Fibroblast of skin of scalp (primary cell): ENCODE measurements around the gene OR10R2. TPM values are rescaled to one million over a fixed set of nuclear protein-coding genes. Genes with fewer than 3 reads are reported as not detected.
A peak's percentile ranks its signal among the peaks of the same experiment; 100 is the strongest.
"Not testable (repeated sequence)": the region's sequence is repeated elsewhere in the genome, so short reads cannot be mapped to it uniquely, and the experiment has no call there.

ENCODE experiments used
- DNase-seq: peaks from one replicate; pipeline ENCODE4 v3.0.0-alpha.2; 2013
- polyA plus RNA-seq, 2 experiments: library from polyadenylated mRNA; unstranded; fragments of 120-200 nt; gene quantifications; one replicate each; pipeline ENCODE4 v1.2.1, GENCODE V29; 2013; ENCODE audit not compliant: insufficient read length in 2 of 2

Gene OR10R2, protein sequence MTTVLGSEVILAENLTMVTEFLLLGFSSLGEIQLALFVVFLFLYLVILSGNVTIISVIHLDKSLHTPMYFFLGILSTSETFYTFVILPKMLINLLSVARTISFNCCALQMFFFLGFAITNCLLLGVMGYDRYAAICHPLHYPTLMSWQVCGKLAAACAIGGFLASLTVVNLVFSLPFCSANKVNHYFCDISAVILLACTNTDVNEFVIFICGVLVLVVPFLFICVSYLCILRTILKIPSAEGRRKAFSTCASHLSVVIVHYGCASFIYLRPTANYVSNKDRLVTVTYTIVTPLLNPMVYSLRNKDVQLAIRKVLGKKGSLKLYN
- not detected for polyA plus RNA-seq (2013, experiment 1 of 2; ENCODE audit: insufficient read length)
- polyA plus RNA-seq (2013, experiment 2 of 2; ENCODE audit: insufficient read length), result not detected

- DNase-seq, result no peak
Measured at GRCh38 chr1:158471920-158472319, at the start of gene OR10R2. Gene OR10R2 (plus strand): TSS chr1:158472220. CDS start chr1:158472326, 106 bp downstream.

GRCh38 chr1:158425027-158425426, 47.0 kb upstream of the OR10R2 start:
- DNase-seq, result no peak

GRCh38 chr1:158426137-158426536, 45.9 kb upstream of the OR10R2 start, which contains the start of gene OR10K2:
Gene OR10K2 (minus strand): TSS chr1:158426237. CDS start chr1:158420866, 5,371 bp downstream.
- no peak for DNase-seq

DNA sequence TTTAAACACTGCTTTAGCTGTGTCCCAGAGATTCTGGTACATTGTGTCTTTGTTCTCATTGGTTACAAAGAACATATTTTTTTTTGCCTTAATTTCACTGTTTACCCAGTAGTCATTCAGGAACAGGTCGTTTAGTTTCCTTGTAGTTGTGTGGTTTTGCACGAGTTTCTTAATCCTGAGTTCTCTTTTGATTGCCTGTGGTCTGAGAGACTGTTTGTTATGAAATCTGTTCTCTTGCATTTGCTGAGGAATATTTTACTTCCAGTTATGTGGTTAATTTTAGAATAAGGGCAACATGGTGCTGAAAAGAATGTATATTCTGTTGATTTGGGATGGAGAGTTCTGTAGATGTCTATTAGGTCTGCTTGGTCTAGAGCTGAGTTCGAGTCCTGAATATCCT, 41.9 kb upstream of the OR10R2 start:
- DNase-seq, result not testable (repeated sequence)

DNA sequence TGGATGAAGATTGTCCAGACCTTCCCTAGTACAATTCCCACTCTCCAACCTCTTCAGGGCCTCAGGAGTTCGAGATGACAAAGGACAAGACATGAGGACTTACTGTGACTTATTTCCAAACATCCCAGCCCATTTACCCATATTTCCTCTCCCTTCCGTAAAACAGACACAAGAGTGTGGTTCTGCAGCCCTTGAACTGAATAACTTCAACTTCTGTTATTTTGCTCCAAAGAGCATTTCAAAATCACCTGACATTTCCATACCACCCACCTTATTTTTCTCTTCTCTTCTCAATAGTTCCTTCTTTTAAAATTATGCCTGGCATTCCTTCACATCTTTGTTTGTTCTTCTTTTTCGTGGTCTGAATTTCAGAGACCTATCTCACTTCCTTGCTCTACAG, 37.3 kb upstream of the OR10R2 start:
- no peak for DNase-seq

- no peak for DNase-seq
Measured at GRCh38 chr1:158445376-158445775, 26.6 kb upstream of the OR10R2 start.

GRCh38 chr1:158454537-158454936, 17.5 kb upstream of the OR10R2 start:
- no peak for DNase-seq

DNA sequence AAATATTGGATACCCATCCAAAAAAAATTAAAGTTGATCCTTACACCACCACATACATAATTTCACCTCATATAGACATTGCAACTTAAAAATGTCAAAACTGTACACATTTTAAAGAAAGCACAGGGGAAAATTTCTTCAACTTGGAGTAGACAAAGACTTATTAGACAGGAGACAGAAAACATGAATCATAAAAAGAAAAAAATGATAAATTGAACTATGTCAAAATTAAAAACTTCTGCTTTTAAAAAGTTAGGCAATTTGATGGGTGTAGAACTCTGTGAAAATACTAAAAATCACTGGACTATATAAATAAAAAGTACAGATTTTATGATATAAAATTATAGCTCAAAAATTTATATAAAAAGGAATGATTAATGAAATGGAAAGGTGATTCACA, 14.8 kb upstream of the OR10R2 start:
- DNase-seq, result no peak

DNA sequence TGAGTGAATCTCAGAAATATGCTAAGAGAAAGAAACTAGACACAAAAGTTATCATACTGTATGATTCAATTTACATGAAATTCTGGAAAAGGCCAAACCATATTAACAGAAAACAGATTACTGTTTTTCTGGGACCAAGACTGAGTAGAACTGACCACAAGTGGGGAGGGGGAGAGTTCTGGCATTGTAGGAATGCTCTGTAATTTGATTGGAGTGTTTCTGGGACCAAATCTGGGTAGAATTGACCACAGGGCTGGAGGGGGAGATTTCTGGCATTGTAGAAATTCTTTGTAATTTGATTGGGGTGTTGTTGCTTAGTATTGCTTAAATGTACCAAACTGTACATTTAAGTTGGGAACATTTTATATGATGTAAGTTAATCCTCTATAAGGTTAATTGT, 13.8 kb upstream of the OR10R2 start:
- DNase-seq, result peak; percentile 35

DNA sequence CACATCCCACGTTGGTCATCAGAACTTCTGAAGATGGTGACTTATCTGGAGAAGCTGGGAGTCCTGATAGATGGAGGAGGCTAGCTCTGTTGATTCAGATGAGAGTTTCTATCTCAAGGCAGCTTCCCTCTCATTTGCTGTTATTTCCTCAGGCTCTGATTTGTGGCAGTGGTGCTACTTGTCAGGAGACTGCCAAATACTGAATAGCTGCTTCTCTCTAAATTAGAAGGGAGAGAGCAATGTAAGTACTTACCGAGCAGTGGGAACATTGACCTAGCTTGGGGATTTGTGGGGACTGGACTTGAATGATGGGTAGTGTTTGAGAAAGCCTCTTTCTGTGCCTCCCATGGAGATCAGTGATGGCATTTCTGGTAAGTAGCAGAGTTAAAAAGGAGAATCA, 10.5 kb upstream of the OR10R2 start, which contains the start of gene OR10K1:
Gene OR10K1 (plus strand): TSS at position 301 of the 400 bp plus-strand sequence. CDS start 3,728 bp downstream, outside the sequence.
- no peak for DNase-seq

- no peak for DNase-seq
Measured at GRCh38 chr1:158485455-158485854, 13.4 kb downstream of the OR10R2 start.

DNA sequence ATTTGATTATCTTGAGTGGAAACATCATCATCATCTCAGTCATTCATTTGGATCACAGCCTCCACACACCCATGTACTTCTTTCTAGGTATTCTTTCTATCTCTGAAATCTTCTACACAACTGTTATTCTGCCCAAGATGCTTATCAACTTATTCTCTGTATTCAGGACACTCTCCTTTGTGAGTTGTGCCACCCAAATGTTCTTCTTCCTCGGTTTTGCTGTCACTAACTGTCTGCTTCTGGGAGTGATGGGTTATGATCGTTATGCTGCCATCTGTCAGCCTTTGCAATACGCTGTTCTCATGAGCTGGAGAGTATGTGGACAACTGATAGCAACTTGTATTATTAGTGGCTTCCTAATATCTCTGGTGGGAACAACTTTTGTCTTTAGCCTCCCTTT, 19.3 kb downstream of the OR10R2 start:
- DNase-seq, result no peak

GRCh38 chr1:158493054-158493453, 21.0 kb downstream of the OR10R2 start:
- DNase-seq, result no peak

DNA sequence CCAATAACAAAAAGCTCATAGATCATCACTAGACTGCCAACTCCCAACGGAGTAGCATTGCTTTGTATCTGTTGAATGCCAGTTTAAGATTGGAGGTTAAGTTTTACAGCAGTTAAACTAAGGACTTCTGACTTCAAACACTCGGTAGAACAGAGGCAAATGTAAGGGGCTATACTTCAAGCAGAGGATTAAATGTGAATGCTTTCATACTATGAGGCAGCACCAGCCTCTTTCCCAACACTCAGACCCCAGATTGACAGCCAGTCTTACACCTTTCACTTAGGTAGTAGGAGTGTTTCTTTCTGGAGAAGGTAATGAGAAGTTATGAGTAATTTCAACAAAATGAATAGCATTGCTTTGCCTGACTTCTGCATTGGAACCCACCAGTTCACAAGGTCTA, 22.8 kb downstream of the OR10R2 start:
- no peak for DNase-seq

GRCh38 chr1:158496374-158496773, 24.4 kb downstream of the OR10R2 start:
- peak; percentile 0 for DNase-seq

DNA sequence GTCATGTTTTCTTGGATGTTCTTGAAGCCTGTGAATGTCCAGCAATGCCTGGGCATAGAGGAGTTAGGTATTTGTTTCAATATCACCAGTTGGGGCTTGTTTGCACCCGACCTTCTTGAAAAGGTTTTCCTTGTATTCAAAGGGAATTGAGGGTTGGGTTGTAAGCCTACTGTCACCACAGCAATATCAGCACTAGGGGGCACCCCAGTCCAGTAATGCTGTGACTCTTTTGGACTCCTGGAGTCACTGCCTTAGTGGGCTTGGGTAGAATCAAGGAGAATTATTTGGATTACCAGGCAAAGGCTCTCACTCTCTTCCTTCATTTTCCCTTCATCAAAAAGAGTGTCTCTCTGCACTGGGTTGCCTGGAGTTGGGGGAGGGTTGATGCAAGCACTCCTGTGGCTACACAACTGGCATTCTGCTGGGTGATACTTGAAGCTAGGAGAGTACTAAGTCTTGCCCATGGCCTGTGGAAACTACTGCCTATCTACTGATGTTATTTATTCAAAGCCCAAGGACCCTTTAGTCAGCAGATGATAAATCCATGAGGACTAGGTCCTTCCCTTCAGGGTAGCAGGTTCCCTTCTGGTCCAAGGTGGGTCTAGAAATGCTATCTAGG, 34.5 kb downstream of the OR10R2 start:
- DNase-seq, result peak; percentile 3

GRCh38 chr1:158507511-158507910, 35.5 kb downstream of the OR10R2 start:
- no peak for DNase-seq

- DNase-seq, result peak; percentile 8
Measured at GRCh38 chr1:158509471-158510156, 37.6 kb downstream of the OR10R2 start.

DNA sequence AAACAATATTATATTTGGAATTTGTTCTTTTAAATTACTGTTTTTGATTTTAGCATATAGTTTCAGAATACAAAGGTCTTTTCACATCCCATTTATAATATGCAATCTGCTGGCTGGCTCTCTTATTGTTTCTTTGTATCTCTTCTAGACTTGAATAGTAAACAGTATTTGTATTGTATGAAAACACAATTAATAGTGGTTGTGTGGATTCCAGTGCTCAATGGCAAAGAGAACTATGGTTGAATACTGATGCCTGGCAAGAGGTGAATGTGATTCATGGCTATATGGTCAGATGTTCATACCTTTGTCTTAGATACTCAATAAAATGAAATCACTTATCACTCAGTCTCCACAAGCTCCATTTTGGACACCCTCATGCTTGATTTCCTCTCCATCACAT, 44.9 kb downstream of the OR10R2 start:
- no peak for DNase-seq

- no peak for DNase-seq
Measured at GRCh38 chr1:158520021-158520420, 48.0 kb downstream of the OR10R2 start.

- DNase-seq, result no peak
Measured at GRCh38 chr1:158520955-158521665, 49.1 kb downstream of the OR10R2 start.

GRCh38 chr1:158521666-158522058, 49.6 kb downstream of the OR10R2 start:
- no peak for DNase-seq
